Endothelial cell of umbilical vein (primary cell): Measurements from ENCODE around the gene MARCHF7. TPM values are rescaled to one million over a fixed set of nuclear protein-coding genes. Genes with fewer than 3 reads are reported as not detected.

Source experiments
- BruUV-seq: library from RNA; stranded (reverse); fragments of 400-500 nt; replicated peaks from 2 replicates; lab custom pipeline; 2021; lab: Mats Ljungman, UMichigan
- CTCF ChIA-PET: fragments of 300-600, 350-600 bp; sonication (Branson Sonifier 250); formaldehyde crosslinking; loops from one replicate; lab custom pipeline; 2021; ENCODE audit warnings: antibody characterized with exemption, inconsistent platforms; lab: Charles Lee
- POLR2A ChIA-PET: fragments of 300-600, 350-600 bp; sonication (Branson Sonifier 250); formaldehyde crosslinking; loops from one replicate; lab custom pipeline; 2021; ENCODE audit warnings: antibody characterized with exemption, inconsistent platforms; lab: Charles Lee
- DNase-seq: peaks from one replicate; pipeline ENCODE4 v3.0.0-alpha.2; 2011; ENCODE audit warnings: low read depth, low spot score
- FAIRE-seq: peaks from 2 replicates; lab custom pipeline; 2011; peaks lifted over from hg19 to GRCh38; lab: Jason Lieb, UNC
- H2AFZ ChIP-seq: 2 replicates; pipeline ENCODE4 v1.6.0; 2012; ENCODE audit warnings: low read depth, low read length, control low read depth, inconsistent platforms
- H3K27ac ChIP-seq: 2 replicates; pipeline ENCODE4 v1.5.1; 2011; ENCODE audit warnings: low read depth, mild to moderate bottlenecking, control low read depth, low read length, moderate library complexity; ENCODE audit not compliant: insufficient read depth
- H3K27me3 ChIP-seq, 2 experiments: 2 replicates each; pipeline versions ENCODE4 v1.6.0 to v1.6.1; 2011; ENCODE audit warnings: low read length in 2 of 2, mixed read lengths in 1 of 2; ENCODE audit not compliant: control insufficient read depth in 2 of 2, insufficient read depth in 2 of 2
- H3K36me3 ChIP-seq, 2 experiments: 2 replicates in 1 of 2; 3 replicates in 1 of 2; pipeline ENCODE4 v1.5.1; 2011; ENCODE audit warnings: low read length in 2 of 2, mild to moderate bottlenecking in 1 of 2, moderate library complexity in 1 of 2; ENCODE audit not compliant: control insufficient read depth in 2 of 2, insufficient read depth in 2 of 2; ENCODE audit errors: extremely low read depth in 1 of 2
- H3K4me1 ChIP-seq: 3 replicates; pipeline ENCODE4 v1.5.1; 2011; ENCODE audit warnings: mild to moderate bottlenecking, low read length; ENCODE audit not compliant: control insufficient read depth, insufficient read depth; ENCODE audit errors: extremely low read depth
- H3K4me2 ChIP-seq: 2 replicates; pipeline ENCODE4 v1.6.1; 2011; ENCODE audit warnings: low read length, control low read depth, mixed read lengths; ENCODE audit not compliant: insufficient read depth
- H3K4me3 ChIP-seq, 3 experiments: fragments of 200-600 bp in 1 of 3; sonication (generic), shearing (Covaris generic) in 1 of 3; replicated peaks in 1 of 3; 2 replicates each; pipeline ENCODE4 v1.5.1; 2011 to 2016; ENCODE audit warnings: control low read depth in 3 of 3, low read length in 3 of 3, mild to moderate bottlenecking in 2 of 3, inconsistent platforms in 1 of 3, low read depth in 1 of 3, moderate library complexity in 1 of 3; ENCODE audit not compliant: insufficient read depth in 1 of 3
- H3K79me2 ChIP-seq: 2 replicates; pipeline ENCODE4 v1.6.0; 2012; ENCODE audit warnings: low read length, inconsistent platforms; ENCODE audit not compliant: control insufficient read depth, insufficient read depth
- H3K9ac ChIP-seq: replicated peaks from 2 replicates; pipeline ENCODE3; 2011; ENCODE audit warnings: low read length, control low read depth; ENCODE audit not compliant: insufficient read depth; ENCODE audit errors: extremely low read depth
- H3K9me1 ChIP-seq: replicated peaks from 3 replicates; pipeline ENCODE4 v1.6.0; 2011; ENCODE audit warnings: mild to moderate bottlenecking, low read length; ENCODE audit not compliant: control insufficient read depth, insufficient read depth; ENCODE audit errors: extremely low read depth
- H3K9me3 ChIP-seq: replicated peaks from 2 replicates; pipeline ENCODE4 v1.5.1; 2012; ENCODE audit warnings: low read length, inconsistent platforms; ENCODE audit not compliant: control insufficient read depth, insufficient read depth
- H4K20me1 ChIP-seq: replicated peaks from 2 replicates; pipeline ENCODE3; 2011; ENCODE audit warnings: mild to moderate bottlenecking, low read length; ENCODE audit not compliant: control insufficient read depth, insufficient read depth; ENCODE audit errors: extremely low read depth
- EZH2 ChIP-seq: IDR thresholded peaks from 2 replicates; pipeline ENCODE4 v1.6.1; 2012; ENCODE audit warnings: borderline replicate concordance, low read depth, mild to moderate bottlenecking, moderate library complexity, low read length, inconsistent platforms; ENCODE audit not compliant: severe bottlenecking
- FOS ChIP-seq: IDR thresholded peaks from 2 replicates; pipeline ENCODE4 v1.6.1; 2011; ENCODE audit warnings: mild to moderate bottlenecking, low read length, moderate library complexity, borderline replicate concordance; ENCODE audit not compliant: insufficient read depth
- GATA2 ChIP-seq: IDR thresholded peaks from 2 replicates; pipeline ENCODE4 v1.7.0; 2011; ENCODE audit warnings: low read depth, mild to moderate bottlenecking, moderate library complexity, mixed read lengths, low read length; ENCODE audit not compliant: insufficient read length, insufficient read depth
- JUN ChIP-seq: IDR thresholded peaks from 2 replicates; pipeline ENCODE4 v1.6.1; 2011; ENCODE audit warnings: borderline replicate concordance, low read depth; ENCODE audit not compliant: insufficient read length, insufficient read depth
- MYC ChIP-seq: IDR thresholded peaks from one replicate; pipeline ENCODE4 v1.6.1; 2011; ENCODE audit warnings: mild to moderate bottlenecking, low read depth, low read length
- POLR2A ChIP-seq: IDR thresholded peaks from 2 replicates; pipeline ENCODE4 v1.6.1; 2012; ENCODE audit warnings: low read depth, mild to moderate bottlenecking, control low read depth, low read length
- POLR2AphosphoS5 ChIP-seq: IDR thresholded peaks from 2 replicates; pipeline ENCODE4 v1.6.1; 2012; ENCODE audit warnings: low read depth, mild to moderate bottlenecking, control low read depth, low read length, moderate library complexity; ENCODE audit not compliant: insufficient read depth
- dilution Hi-C: fragments of 300-500 bp; cut with MboI; formaldehyde crosslinking; loops from one replicate; pipeline ENCODE4 v1.15.0; 2019; ENCODE audit warnings: low sequenced_read_pairs; ENCODE audit not compliant: extremely low pct_ligation_motif_present
- intact Hi-C: fragments of 100-400 bp; cut with micrococcal nuclease; formaldehyde crosslinking; loops from one replicate; pipeline ENCODE4 v1.10.0; 2022
- polyA plus RNA-seq, 4 experiments: library from polyadenylated mRNA; depleted of rRNA in 3 of 4; stranded (reverse) in 3 of 4; unstranded in 1 of 4; fragments of >200 nt; gene quantifications; 2 replicates each; pipeline versions ENCODE4 v1.2.1 to v1.2.3, GENCODE V29; 2011 to 2012; ENCODE audit warnings: missing spikeins in 1 of 4
- total RNA-seq: library from RNA; stranded (reverse); gene quantifications from 2 replicates; pipeline ENCODE4 v1.2.3, GENCODE V29; 2021
- TF ChIP-seq, protein P1 (sequence below), 2 donors: IDR thresholded peaks; 1 replicate in 1 of 2; 2 replicates in 1 of 2; pipeline ENCODE4 v1.5.1; 2011; ENCODE audit warnings: low read length in 2 of 2, mild to moderate bottlenecking in 2 of 2, moderate library complexity in 2 of 2, control low read depth in 1 of 2, inconsistent platforms in 1 of 2, low read depth in 1 of 2; ENCODE audit not compliant: insufficient read depth in 1 of 2; ENCODE audit errors: extremely low read depth in 1 of 2
- TF ChIP-seq, protein P2 (sequence below): IDR thresholded peaks from 2 replicates; pipeline ENCODE4 v1.6.1; 2011; ENCODE audit not compliant: insufficient read depth, insufficient read length

MARCHF7 gene
- total and polyA plus RNA-seq, 2 donors (not counting 3 experiments of a cell fraction or from before 2014, with no cell fraction given) = 21.2 to 82.0 TPM

DNA sequence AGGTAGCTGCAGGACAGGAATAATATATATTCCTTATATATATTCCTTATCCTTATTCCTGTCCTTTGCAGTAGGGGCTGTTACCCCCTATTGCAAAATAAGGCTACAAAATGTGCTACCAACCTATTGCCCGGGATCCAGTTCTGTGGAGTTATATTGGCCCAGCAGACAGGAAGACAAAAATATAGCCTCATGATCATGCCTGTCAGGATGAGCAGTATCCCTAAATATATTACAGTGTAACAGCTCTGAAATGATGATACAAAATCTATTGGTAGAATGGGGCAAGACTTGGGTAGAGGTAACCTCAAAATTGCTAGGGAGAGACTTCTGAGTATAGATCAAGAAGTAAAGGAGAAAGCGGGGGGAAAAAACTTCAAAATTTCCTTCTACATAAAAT is 31.6 kb upstream of the MARCHF7 start:
- intact Hi-C loops (no loop called here), dilution Hi-C loops (no loop called here)
- Histone ChIP-seq H3K9ac (no peak overlapping the region), H3K9me1 (no peaks in the 10 kb centered on the region), H4K20me1 (no peaks in the 10 kb centered on the region), H3K4me1 (peaks cover 12% of the 10 kb centered on the region), H3K27me3 (no peaks in the 10 kb centered on the region), H3K9me3 (no peaks in the 10 kb centered on the region), H3K4me2 (no peak overlapping the region), H3K27ac (no peak overlapping the region), H3K4me3 (no peak overlapping the region), H3K36me3 (no peaks in the 10 kb centered on the region), H3K79me2 (no peaks in the 10 kb centered on the region), H2AFZ (no peak overlapping the region)
- FAIRE-seq = no peak
- no peak for DNase-seq
- CTCF ChIA-PET = interaction anchor here (1.1 kb wide), 1 partner anchor 8 kb away, joined by 3 read pairs; no protein-coding TSS in a partner anchor
- BruUV-seq = no TSS peak
- POLR2A ChIA-PET = no interaction called here
- no peak for TF ChIP-seq JUN
- TF ChIP-seq, protein P1, sequence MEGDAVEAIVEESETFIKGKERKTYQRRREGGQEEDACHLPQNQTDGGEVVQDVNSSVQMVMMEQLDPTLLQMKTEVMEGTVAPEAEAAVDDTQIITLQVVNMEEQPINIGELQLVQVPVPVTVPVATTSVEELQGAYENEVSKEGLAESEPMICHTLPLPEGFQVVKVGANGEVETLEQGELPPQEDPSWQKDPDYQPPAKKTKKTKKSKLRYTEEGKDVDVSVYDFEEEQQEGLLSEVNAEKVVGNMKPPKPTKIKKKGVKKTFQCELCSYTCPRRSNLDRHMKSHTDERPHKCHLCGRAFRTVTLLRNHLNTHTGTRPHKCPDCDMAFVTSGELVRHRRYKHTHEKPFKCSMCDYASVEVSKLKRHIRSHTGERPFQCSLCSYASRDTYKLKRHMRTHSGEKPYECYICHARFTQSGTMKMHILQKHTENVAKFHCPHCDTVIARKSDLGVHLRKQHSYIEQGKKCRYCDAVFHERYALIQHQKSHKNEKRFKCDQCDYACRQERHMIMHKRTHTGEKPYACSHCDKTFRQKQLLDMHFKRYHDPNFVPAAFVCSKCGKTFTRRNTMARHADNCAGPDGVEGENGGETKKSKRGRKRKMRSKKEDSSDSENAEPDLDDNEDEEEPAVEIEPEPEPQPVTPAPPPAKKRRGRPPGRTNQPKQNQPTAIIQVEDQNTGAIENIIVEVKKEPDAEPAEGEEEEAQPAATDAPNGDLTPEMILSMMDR (IDR thresholded peaks at IDR 0.05; ENCODE audit: extremely low read depth in 1 of 2, insufficient read depth in 1 of 2, low read depth in 1 of 2, low read length in 2 of 2) = no peak
- TF ChIP-seq GATA2 = no peak
- TF ChIP-seq POLR2AphosphoS5 = no peak
- TF ChIP-seq POLR2A = no peak
- TF ChIP-seq FOS = no peak
- TF ChIP-seq MYC = no peak
- no peak for TF ChIP-seq EZH2
- TF ChIP-seq, protein P2, sequence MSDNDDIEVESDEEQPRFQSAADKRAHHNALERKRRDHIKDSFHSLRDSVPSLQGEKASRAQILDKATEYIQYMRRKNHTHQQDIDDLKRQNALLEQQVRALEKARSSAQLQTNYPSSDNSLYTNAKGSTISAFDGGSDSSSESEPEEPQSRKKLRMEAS = no peak
